Upper lobe of left lung (tissue), 6 donors: Measurements from ENCODE around the gene ASB13. TPM values are rescaled to one million over a fixed set of nuclear protein-coding genes. Genes with fewer than 3 reads are reported as not detected.
A peak's percentile ranks its signal among the peaks of the same experiment; 100 is the strongest.

ENCODE experiments used
- ATAC-seq, 2 donors: fragments of 200-7000 bp; cut with Tn5 transposase; one replicate each; pipeline ENCODE4 v1.9.1; 2022; ENCODE audit warnings: mild to moderate bottlenecking in 2 of 2, moderate library complexity in 2 of 2; ENCODE audit not compliant: low FRiP score in 2 of 2
- DNase-seq, 2 donors: peaks; one replicate each; pipeline ENCODE4 v3.0.0-alpha.2; 2019 to 2020
- H3K27ac ChIP-seq, 4 donors: fragments of 200-600 bp; sonication (generic); one replicate each; pipeline ENCODE4 v1.5.1; 2016 to 2019
- H3K27me3 ChIP-seq, 4 donors: fragments of 200-600 bp; sonication (generic); one replicate each; pipeline ENCODE4 v1.5.1; 2017 to 2019
- H3K36me3 ChIP-seq, 4 donors: fragments of 200-600 bp; sonication (generic); one replicate each; pipeline ENCODE4 v1.5.1; 2016 to 2019
- H3K4me1 ChIP-seq, 4 donors: fragments of 200-600 bp; sonication (generic); one replicate each; pipeline ENCODE4 v1.5.1; 2018 to 2019
- H3K4me3 ChIP-seq, 4 donors: fragments of 200-600 bp; sonication (generic); one replicate each; pipeline ENCODE4 v1.5.1; 2017 to 2019; ENCODE audit warnings: mild to moderate bottlenecking in 2 of 4, moderate library complexity in 1 of 4
- H3K9me3 ChIP-seq, 4 donors: fragments of 200-600 bp; sonication (generic); one replicate each; pipeline ENCODE4 v1.5.1; 2018 to 2019
- CTCF ChIP-seq, 6 experiments: fragments of 450-650 bp in 4 of 6; fragments of 200-600 bp in 2 of 6; sonication (generic) in 2 of 6; IDR thresholded peaks; one replicate each; pipeline ENCODE4 v1.5.1; 2016 to 2019; ENCODE audit warnings: antibody characterized with exemption in 6 of 6
- EP300 ChIP-seq, 4 donors: sonication (generic); formaldehyde crosslinking; IDR thresholded peaks; one replicate each; pipeline ENCODE4 v1.5.1; 2017; ENCODE audit warnings: antibody characterized with exemption in 4 of 4, control low read depth in 2 of 4
- POLR2A ChIP-seq, 4 donors: fragments of 450-650 bp; IDR thresholded peaks; one replicate each; pipeline ENCODE4 v1.5.1; 2016 to 2017; ENCODE audit warnings: antibody characterized with exemption in 4 of 4, mild to moderate bottlenecking in 2 of 4
- POLR2AphosphoS5 ChIP-seq, 2 donors: sonication (generic); formaldehyde crosslinking; IDR thresholded peaks; one replicate each; pipeline ENCODE4 v1.5.1; 2017; ENCODE audit warnings: antibody characterized with exemption in 2 of 2
- WGBS, 2 donors: methylation state at CpG; one replicate each; pipeline ENCODE4 v1.1.5; 2017 to 2018; 5-methylcytosine and 5-hydroxymethylcytosine counted together
- total RNA-seq, 6 donors: library from RNA; depleted of rRNA in 4 of 6; stranded (reverse); fragments of >200 nt in 4 of 6; gene quantifications; one replicate each; pipeline versions ENCODE4 v1.1.0 to v1.2.1, GENCODE V29; 2016 to 2021
- donor health status: DM: no; HTN: no; CAD: no; lungs with moderate emphysema.
- donor health status: DM: no; HTN: yes; CAD: no; lungs with severe emphysema.

The ASB13 gene
- total RNA-seq, 6 donors from 2014 or later, result 6.3 to 32.5 (median 18.2) TPM

DNA sequence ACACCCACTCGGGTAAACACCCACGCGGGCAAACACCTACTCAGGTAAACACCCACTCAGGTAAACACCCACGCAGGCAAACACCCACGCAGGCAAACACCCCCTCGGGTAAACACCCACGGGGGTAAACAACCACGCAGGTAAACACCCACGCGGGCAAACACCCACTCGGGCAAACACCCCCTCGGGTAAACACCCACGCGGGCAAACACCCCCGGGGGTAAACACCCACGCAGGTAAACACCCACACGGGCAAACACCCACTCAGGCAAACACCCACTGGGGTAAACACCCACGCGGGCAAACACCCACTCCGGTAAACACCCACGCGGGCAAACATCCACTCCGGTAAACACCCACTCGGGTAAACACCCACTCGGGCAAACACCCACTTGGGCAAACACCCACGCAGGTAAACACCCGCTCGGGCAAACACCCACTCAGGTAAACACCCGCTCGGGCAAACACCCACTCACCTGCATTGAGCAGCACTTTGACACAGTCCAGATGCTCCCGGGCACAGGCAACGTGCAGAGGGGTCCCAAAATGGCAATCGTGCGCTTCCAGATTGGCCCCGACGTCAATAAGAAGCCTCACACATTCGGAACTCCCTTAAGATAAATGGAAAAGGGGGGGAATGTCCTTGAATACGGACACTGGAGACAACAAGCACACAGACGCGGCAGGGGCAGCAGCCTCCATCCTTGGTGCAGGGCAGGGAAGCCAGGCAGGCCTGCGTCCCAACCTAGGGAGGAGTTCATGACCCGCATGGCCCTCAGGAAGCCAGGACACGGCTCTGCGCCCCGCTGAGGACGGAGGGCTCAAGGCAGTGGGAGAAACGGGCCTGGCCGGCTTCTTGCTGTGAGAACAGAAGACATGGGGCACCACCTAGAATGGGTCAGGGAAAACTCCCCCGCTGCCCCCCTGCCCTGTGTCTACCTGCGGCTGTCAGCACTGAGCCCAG lies 17.6 kb downstream of the ASB13 start:
- H3K36me3 ChIP-seq, result peaks cover under 1 to 42% (median 11%) of the 10 kb centered on the region in 4 donors
- no peaks in the 10 kb centered on the region for H3K27me3 ChIP-seq
- TF ChIP-seq CTCF (IDR thresholded peaks at IDR 0.05) (no peak), EP300 (IDR thresholded peaks at IDR 0.05) (no peak), POLR2AphosphoS5 (IDR thresholded peaks at IDR 0.05) (no peak), POLR2A (IDR thresholded peaks at IDR 0.05) (no peak)
- no peaks in the 10 kb centered on the region for H3K4me1 ChIP-seq
- ATAC-seq (no peak), DNase-seq (peak in 1 of 2 donors; percentile 71)
- H3K9me3 ChIP-seq, result no peaks in the 10 kb centered on the region
- WGBS, 2 donors, result 90 to 91% methylated on average over 11 to 50 of the region's 50 CpGs
- H3K27ac ChIP-seq, result no peak overlapping the region
- H3K4me3 ChIP-seq, result no peak overlapping the region

- Histone ChIP-seq H3K4me3 (no peak overlapping the region), H3K9me3 (no peaks in the 10 kb centered on the region), H3K36me3 (peaks cover 5 to 47% (median 11%) of the 10 kb centered on the region in 4 donors), H3K27ac (no peak overlapping the region), H3K27me3 (no peaks in the 10 kb centered on the region), H3K4me1 (no peaks in the 10 kb centered on the region)
- WGBS, 2 donors, result 93 to 95% methylated on average over 10 to 11 of the region's 11 CpGs
- ATAC-seq (no peak), DNase-seq (no peak)
- TF ChIP-seq EP300 (IDR thresholded peaks at IDR 0.05) (no peak), POLR2A (IDR thresholded peaks at IDR 0.05) (no peak), CTCF (IDR thresholded peaks at IDR 0.05) (no peak), POLR2AphosphoS5 (IDR thresholded peaks at IDR 0.05) (no peak)
These were observed 18.7 kb downstream of the ASB13 start for GRCh38 chr10:5647507-5648240.

GRCh38 chr10:5645944-5646617 lies 20.3 kb downstream of the ASB13 start:
- TF ChIP-seq CTCF (IDR thresholded peaks at IDR 0.05), result no peak
- no peak for TF ChIP-seq EP300 (IDR thresholded peaks at IDR 0.05)
- no peak for TF ChIP-seq POLR2AphosphoS5 (IDR thresholded peaks at IDR 0.05)
- no peak for TF ChIP-seq POLR2A (IDR thresholded peaks at IDR 0.05)
- H3K4me3 ChIP-seq, result no peak overlapping the region
- H3K9me3 ChIP-seq, result no peaks in the 10 kb centered on the region
- no peaks in the 10 kb centered on the region for H3K27me3 ChIP-seq
- no peaks in the 10 kb centered on the region for H3K4me1 ChIP-seq
- peaks cover 11 to 60% (median 19%) of the 10 kb centered on the region in 4 donors for H3K36me3 ChIP-seq
- WGBS, 2 donors, result 77% methylated on average over 19 to 21 of the region's 21 CpGs
- peak overlapping the region in 3 of 4 donors; percentile 3 to 32 (median 15) for H3K27ac ChIP-seq
- DNase-seq, result no peak
- peak in 1 of 2 donors; percentile 30 for ATAC-seq

DNA sequence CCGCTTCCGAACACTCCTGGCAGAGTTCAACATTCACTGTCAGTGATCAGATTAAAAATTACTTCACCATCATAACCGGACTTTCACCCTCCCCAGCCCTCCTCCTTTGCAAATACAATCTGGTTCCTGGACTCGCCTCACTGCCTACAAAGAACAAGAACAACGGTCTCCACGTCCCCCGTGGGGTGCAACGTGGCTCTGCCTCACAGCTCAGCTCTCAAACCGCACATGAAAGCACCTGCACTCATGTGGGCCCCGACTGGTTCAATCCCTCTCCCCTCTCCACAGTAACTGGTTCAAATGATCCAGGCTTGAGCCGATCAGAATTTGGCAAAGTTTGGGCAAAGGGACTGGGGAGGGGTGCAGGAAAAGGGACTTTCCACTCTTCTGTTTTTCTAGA lies 21.0 kb downstream of the ASB13 start:
- Histone ChIP-seq H3K4me1 (no peaks in the 10 kb centered on the region), H3K4me3 (no peak overlapping the region), H3K27ac (peak overlapping the region in 1 of 4 donors; percentile 32), H3K9me3 (no peaks in the 10 kb centered on the region), H3K36me3 (peaks cover 11 to 62% (median 23%) of the 10 kb centered on the region in 4 donors), H3K27me3 (no peaks in the 10 kb centered on the region)
- DNase-seq, result no peak
- TF ChIP-seq CTCF (IDR thresholded peaks at IDR 0.05) (no peak), POLR2A (IDR thresholded peaks at IDR 0.05) (no peak), EP300 (IDR thresholded peaks at IDR 0.05) (no peak), POLR2AphosphoS5 (IDR thresholded peaks at IDR 0.05) (no peak)
- ATAC-seq, result peak in 1 of 2 donors; percentile 23
- 67 to 83% methylated on average over 11 of the region's 11 CpGs for WGBS, 2 donors
